ENCODE data around the gene LRRC70. TPM values are rescaled to one million over a fixed set of nuclear protein-coding genes. Genes with fewer than 3 reads are reported as not detected.

Gene LRRC70
- polyA plus RNA-seq, 1 experiment: 0.71 TPM

GRCh38 chr5:62594364-62594984, 15.9 kb downstream of the LRRC70 start:
- POLR2A ChIA-PET: no interaction called here

GRCh38 chr5:62596096-62596495, 17.5 kb downstream of the LRRC70 start:
- no peak overlapping the region for H3K27ac ChIP-seq (ENCODE audit: low read depth, low read length)
- ChIA-PET CTCF (no interaction called here), POLR2A (interaction anchor here (0.7 kb wide), 1 partner anchor 41 kb away, joined by 3 read pairs; no protein-coding TSS in a partner anchor)
- H3K9me3 ChIP-seq (ENCODE audit: control insufficient read depth, insufficient read depth, low read length): no peaks in the 10 kb centered on the region
- H3K27me3 ChIP-seq (ENCODE audit: control insufficient read depth, insufficient read depth, low read length): no peaks in the 10 kb centered on the region
- DNase-seq (ENCODE audit: low read depth, low spot score): no peak
- TF ChIP-seq CTCF (IDR thresholded peaks at IDR 0.05; ENCODE audit: low read depth, low read length): no peak
- no peak overlapping the region for H3K4me3 ChIP-seq (ENCODE audit: low read depth, low read length)

More at GRCh38 chr5:62594364-62594984, 15.9 kb downstream of the LRRC70 start:
- Histone ChIP-seq H3K9me3 (ENCODE audit: control insufficient read depth, insufficient read depth, low read length) (no peaks in the 10 kb centered on the region), H3K27ac (ENCODE audit: low read depth, low read length) (no peak overlapping the region), H3K4me3 (ENCODE audit: low read depth, low read length) (no peak overlapping the region), H3K27me3 (ENCODE audit: control insufficient read depth, insufficient read depth, low read length) (no peaks in the 10 kb centered on the region)
- DNase-seq (ENCODE audit: low read depth, low spot score): no peak
- TF ChIP-seq CTCF (IDR thresholded peaks at IDR 0.05; ENCODE audit: low read depth, low read length): no peak
- CTCF ChIA-PET: no interaction called here

GRCh38 chr5:62596691-62597090, 18.1 kb downstream of the LRRC70 start:
- POLR2A ChIA-PET: interaction anchor here (0.7 kb wide), 1 partner anchor 40 kb away, joined by 3 read pairs; no protein-coding TSS in a partner anchor
- DNase-seq (ENCODE audit: low read depth, low spot score): no peak
- Histone ChIP-seq H3K4me3 (ENCODE audit: low read depth, low read length) (no peak overlapping the region), H3K27ac (ENCODE audit: low read depth, low read length) (no peak overlapping the region), H3K27me3 (ENCODE audit: control insufficient read depth, insufficient read depth, low read length) (no peaks in the 10 kb centered on the region), H3K9me3 (ENCODE audit: control insufficient read depth, insufficient read depth, low read length) (no peaks in the 10 kb centered on the region)
- CTCF ChIA-PET: no interaction called here
- TF ChIP-seq CTCF (IDR thresholded peaks at IDR 0.05; ENCODE audit: low read depth, low read length): no peak

GRCh38 chr5:62597314-62597713, 18.7 kb downstream of the LRRC70 start:
- POLR2A ChIA-PET: no interaction called here
- Histone ChIP-seq H3K9me3 (ENCODE audit: control insufficient read depth, insufficient read depth, low read length) (no peaks in the 10 kb centered on the region), H3K27ac (ENCODE audit: low read depth, low read length) (no peak overlapping the region), H3K27me3 (ENCODE audit: control insufficient read depth, insufficient read depth, low read length) (no peaks in the 10 kb centered on the region), H3K4me3 (ENCODE audit: low read depth, low read length) (no peak overlapping the region)
- CTCF ChIA-PET: no interaction called here
- no peak for TF ChIP-seq CTCF (IDR thresholded peaks at IDR 0.05; ENCODE audit: low read depth, low read length)
- no peak for DNase-seq (ENCODE audit: low read depth, low spot score)

- CTCF ChIA-PET: interaction anchor here (0.6 kb wide), 1 partner anchor 44 kb away, joined by 3 read pairs; no protein-coding TSS in a partner anchor
- POLR2A ChIA-PET: no interaction called here
- Histone ChIP-seq H3K27me3 (ENCODE audit: control insufficient read depth, insufficient read depth, low read length) (no peaks in the 10 kb centered on the region), H3K9me3 (ENCODE audit: control insufficient read depth, insufficient read depth, low read length) (no peaks in the 10 kb centered on the region), H3K27ac (ENCODE audit: low read depth, low read length) (no peak overlapping the region), H3K4me3 (ENCODE audit: low read depth, low read length) (no peak overlapping the region)
- TF ChIP-seq CTCF (IDR thresholded peaks at IDR 0.05; ENCODE audit: low read depth, low read length): no peak
- DNase-seq (ENCODE audit: low read depth, low spot score): no peak
Observed at GRCh38 chr5:62600560-62601252, 22.1 kb downstream of the LRRC70 start.

Data from AG04450 (cell line).